Measurements from ENCODE around the gene CFAP53. TPM values are rescaled to one million over a fixed set of nuclear protein-coding genes. Genes with fewer than 3 reads are reported as not detected.

Gene CFAP53
- total RNA-seq, 1 experiment from 2014 or later: 0.15 TPM

DNA sequence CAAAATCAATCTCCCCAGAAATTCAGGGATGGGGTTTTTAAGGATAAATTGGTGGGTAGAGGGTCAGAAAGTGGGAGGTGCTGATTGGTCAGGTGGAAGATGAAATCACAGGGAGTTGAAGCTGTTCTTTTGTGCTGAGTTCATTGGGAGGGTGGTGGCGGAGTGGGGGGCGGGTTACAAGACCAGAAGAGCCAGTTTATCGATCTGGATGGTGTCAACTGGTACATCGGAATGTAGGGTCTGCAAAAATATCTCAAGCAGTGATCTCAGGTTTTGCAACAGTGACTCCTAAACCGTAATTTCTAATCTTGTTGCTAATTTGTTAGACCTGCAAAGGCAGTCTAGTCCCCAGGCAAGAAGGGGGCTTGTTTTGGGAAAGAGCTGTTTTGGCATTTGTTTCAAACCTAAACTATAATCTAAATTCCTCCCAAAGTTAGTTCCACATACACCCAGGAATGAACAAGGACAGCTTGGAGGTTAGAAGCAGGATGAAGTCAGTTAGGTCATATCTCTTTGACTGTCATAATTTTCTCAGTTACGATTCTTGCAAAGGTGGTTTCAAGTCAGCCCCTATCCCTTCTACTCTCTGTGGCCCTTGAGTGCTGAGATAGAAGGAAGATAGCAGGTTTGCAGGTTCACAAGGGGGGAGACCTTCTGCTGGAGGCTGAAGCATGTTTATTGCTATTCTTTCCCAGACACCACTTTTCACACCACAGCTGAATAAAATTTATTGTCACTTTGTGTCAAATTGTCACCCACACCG is 33.5 kb upstream of the CFAP53 start:
- Histone ChIP-seq H3K18ac (ENCODE audit: insufficient read length, low read depth, low read length) (no peak overlapping the region), H3K9ac (ENCODE audit: extremely low read depth, insufficient read length, low read length) (no peak overlapping the region), H3K27ac (ENCODE audit: insufficient read length, low read depth, low read length) (no peak overlapping the region), H2BK5ac (ENCODE audit: insufficient read length, low read length) (no peak overlapping the region), H3K27me3 (ENCODE audit: insufficient read depth, low read length) (no peaks in the 10 kb centered on the region), H3K4ac (ENCODE audit: low read depth, low read length) (no peak overlapping the region), H2BK15ac (ENCODE audit: low read depth, low read length) (no peak overlapping the region), H3K79me1 (ENCODE audit: insufficient read depth, low read depth, low read length, poor library complexity, severe bottlenecking) (no peaks in the 10 kb centered on the region), H4K5ac (ENCODE audit: insufficient read length, low read depth, low read length) (no peak overlapping the region), H3K14ac (ENCODE audit: insufficient read depth, low read length) (no peak overlapping the region), H3T11ph (ENCODE audit: low read length) (no peak overlapping the region), H4K20me1 (ENCODE audit: control insufficient read depth, insufficient read depth, insufficient read length) (no peaks in the 10 kb centered on the region), H3K79me2 (ENCODE audit: insufficient read depth, low read length) (no peaks in the 10 kb centered on the region), H2BK12ac (ENCODE audit: insufficient read length, low read depth, low read length) (no peak overlapping the region), H3K9me3 (ENCODE audit: control insufficient read depth, low read depth, low read length) (no peaks in the 10 kb centered on the region), H3K4me2 (ENCODE audit: insufficient read depth, insufficient read length, low read length) (no peak overlapping the region), H2AK5ac (ENCODE audit: insufficient read length, low read length) (no peak overlapping the region), H2AFZ (ENCODE audit: low read length) (no peak overlapping the region), H3K56ac (ENCODE audit: insufficient read length, low read depth, low read length) (no peak overlapping the region), H4K8ac (replicated peaks; ENCODE audit: insufficient read length, low read depth, low read length) (no peak overlapping the region), H2BK120ac (ENCODE audit: low read depth, low read length, poor library complexity, severe bottlenecking) (no peak overlapping the region), H3K23ac (ENCODE audit: insufficient read length, low read depth, low read length) (no peak overlapping the region), H3K23me2 (ENCODE audit: insufficient read length, low read depth, low read length, poor library complexity, severe bottlenecking) (no peaks in the 10 kb centered on the region), H4K91ac (ENCODE audit: insufficient read length, low read depth, low read length) (no peak overlapping the region), H2BK20ac (ENCODE audit: low read depth, low read length, poor library complexity, severe bottlenecking) (no peak overlapping the region), H3K4me1 (ENCODE audit: insufficient read depth, low read length) (no peaks in the 10 kb centered on the region)
- WGBS (ENCODE audit: extremely low coverage, insufficient read length, low lambda C conversion rate): no CpG with 5 or more reads among the region's 7 CpGs
- H3K27me3 Mint-ChIP-seq (ENCODE audit: low read depth): peaks cover 60% of the 10 kb centered on the region
- H3K4me3 Mint-ChIP-seq: no peak overlapping the region
- peaks cover 2 to 7% of the 10 kb centered on the region in 2 experiments; a peak in 2 of 4 replicates for H3K4me1 Mint-ChIP-seq
- no peaks in the 10 kb centered on the region for H3K36me3 Mint-ChIP-seq (ENCODE audit: insufficient read depth in 1 of 3, low read depth in 3 of 3)
- no peak for DNase-seq
- peaks cover 0 to 3% of the 10 kb centered on the region in 2 experiments; a peak in 3 of 5 replicates for H3K9me3 Mint-ChIP-seq
- TF ChIP-seq, protein P1, sequence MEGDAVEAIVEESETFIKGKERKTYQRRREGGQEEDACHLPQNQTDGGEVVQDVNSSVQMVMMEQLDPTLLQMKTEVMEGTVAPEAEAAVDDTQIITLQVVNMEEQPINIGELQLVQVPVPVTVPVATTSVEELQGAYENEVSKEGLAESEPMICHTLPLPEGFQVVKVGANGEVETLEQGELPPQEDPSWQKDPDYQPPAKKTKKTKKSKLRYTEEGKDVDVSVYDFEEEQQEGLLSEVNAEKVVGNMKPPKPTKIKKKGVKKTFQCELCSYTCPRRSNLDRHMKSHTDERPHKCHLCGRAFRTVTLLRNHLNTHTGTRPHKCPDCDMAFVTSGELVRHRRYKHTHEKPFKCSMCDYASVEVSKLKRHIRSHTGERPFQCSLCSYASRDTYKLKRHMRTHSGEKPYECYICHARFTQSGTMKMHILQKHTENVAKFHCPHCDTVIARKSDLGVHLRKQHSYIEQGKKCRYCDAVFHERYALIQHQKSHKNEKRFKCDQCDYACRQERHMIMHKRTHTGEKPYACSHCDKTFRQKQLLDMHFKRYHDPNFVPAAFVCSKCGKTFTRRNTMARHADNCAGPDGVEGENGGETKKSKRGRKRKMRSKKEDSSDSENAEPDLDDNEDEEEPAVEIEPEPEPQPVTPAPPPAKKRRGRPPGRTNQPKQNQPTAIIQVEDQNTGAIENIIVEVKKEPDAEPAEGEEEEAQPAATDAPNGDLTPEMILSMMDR (conservative IDR thresholded peaks at IDR 0.05): no peak
- H3K27ac Mint-ChIP-seq: no peak overlapping the region
